ENCODE data around the gene C11orf24. TPM values are rescaled to one million over a fixed set of nuclear protein-coding genes. Genes with fewer than 3 reads are reported as not detected.
"Not testable (repeated sequence)": the region's sequence is repeated elsewhere in the genome, so short reads cannot be mapped to it uniquely, and the experiment has no call there.

The C11orf24 gene
- total and polyA plus RNA-seq, 11 donors = 17.6 to 60.5 (median 33.6) TPM

DNA sequence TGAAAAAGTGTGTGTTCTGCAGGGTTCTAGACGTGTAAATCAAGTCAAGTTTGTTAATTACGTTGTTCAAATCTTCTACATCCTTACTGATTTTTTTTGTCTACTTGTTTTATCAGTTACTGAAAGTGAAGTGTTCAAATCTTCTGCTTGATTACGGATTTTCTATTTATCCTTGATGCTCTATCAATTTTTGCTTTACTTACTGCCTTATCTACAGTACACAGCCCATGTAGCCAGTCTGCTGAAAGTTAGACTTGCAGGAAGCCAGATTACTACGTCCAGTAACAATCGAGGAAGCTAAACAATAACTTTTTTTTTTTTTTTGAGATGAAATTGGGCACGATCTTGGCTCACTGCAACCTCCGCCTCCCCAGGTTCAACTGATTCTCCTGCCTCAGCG, 15.6 kb upstream of the C11orf24 start:
- Histone ChIP-seq H3K36me3 (no peaks in the 10 kb centered on the region), H3K9me3 (peaks cover 0 to 6% (median 0%) of the 10 kb centered on the region in 12 donors), H3K4me3 (no peak overlapping the region), H3K4me1 (peaks cover 0 to 5% (median 0%) of the 10 kb centered on the region in 12 donors), H3K27ac (no peak overlapping the region), H3K27me3 (no peaks in the 10 kb centered on the region)
- intact Hi-C loops (cut with DNase I) = no loop called here
- WGBS, 4 donors = 63 to 80% (median 73%) methylated on average over 8 of the region's 8 CpGs
- TF ChIP-seq, protein P1, sequence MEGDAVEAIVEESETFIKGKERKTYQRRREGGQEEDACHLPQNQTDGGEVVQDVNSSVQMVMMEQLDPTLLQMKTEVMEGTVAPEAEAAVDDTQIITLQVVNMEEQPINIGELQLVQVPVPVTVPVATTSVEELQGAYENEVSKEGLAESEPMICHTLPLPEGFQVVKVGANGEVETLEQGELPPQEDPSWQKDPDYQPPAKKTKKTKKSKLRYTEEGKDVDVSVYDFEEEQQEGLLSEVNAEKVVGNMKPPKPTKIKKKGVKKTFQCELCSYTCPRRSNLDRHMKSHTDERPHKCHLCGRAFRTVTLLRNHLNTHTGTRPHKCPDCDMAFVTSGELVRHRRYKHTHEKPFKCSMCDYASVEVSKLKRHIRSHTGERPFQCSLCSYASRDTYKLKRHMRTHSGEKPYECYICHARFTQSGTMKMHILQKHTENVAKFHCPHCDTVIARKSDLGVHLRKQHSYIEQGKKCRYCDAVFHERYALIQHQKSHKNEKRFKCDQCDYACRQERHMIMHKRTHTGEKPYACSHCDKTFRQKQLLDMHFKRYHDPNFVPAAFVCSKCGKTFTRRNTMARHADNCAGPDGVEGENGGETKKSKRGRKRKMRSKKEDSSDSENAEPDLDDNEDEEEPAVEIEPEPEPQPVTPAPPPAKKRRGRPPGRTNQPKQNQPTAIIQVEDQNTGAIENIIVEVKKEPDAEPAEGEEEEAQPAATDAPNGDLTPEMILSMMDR (IDR thresholded peaks at IDR 0.05) = no peak
- TF ChIP-seq POLR2A (IDR thresholded peaks at IDR 0.05) = no peak
- ATAC-seq = peak in 1 of 4 donors; percentile 61
- DNase-seq = no peak

DNA sequence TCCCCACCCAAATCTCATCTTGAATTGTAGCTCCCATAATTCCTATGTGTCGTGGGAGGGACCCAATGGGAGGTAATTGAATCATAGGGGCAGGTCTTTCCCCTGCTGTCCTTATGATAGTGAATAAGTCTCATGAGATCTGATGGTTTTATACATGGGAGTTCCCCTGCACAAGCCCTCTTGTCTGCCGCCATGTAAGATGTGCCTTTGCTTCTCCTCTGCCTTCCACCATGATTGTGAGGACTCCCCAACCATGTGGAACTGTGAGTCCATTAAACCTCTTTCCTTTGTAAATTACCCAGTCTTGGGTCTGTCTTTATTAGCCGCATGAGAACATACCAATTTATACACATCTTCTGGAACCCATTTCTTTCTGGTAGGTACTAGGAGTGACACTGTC, 12.8 kb upstream of the C11orf24 start:
- H3K36me3 ChIP-seq; H3K27me3 ChIP-seq; ATAC-seq; H3K4me3 ChIP-seq; DNase-seq; H3K9me3 ChIP-seq; H3K27ac ChIP-seq; intact Hi-C loops (cut with DNase I): not testable (repeated sequence)
- WGBS, 4 donors = 97 to 100% (median 98%) methylated on average over 3 of the region's 3 CpGs
- peaks cover 0 to 13% (median 0%) of the 10 kb centered on the region in 12 donors for H3K4me1 ChIP-seq

DNA sequence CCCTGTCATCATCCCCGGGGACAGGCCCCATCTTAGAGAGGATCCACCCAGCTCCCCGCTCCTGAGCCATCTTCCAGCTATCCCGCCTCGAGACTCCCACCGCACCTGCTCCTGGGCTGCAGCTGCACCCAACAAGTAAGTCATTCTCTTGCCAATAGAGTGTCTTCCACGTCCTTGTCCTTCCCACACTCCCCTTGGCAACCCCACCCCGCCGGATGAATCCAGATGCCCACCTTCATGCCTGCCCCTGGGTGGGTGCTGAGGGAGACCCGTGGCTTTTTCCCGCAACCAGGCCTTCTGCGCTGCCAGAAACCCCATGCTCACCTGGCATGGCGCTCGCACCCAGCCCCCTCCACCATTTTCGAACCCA, 11.1 kb upstream of the C11orf24 start:
- ATAC-seq = no peak
- no peaks in the 10 kb centered on the region for H3K36me3 ChIP-seq
- TF ChIP-seq POLR2A (IDR thresholded peaks at IDR 0.05) = no peak
- TF ChIP-seq, protein P1 (IDR thresholded peaks at IDR 0.05) = no peak
- H3K27ac ChIP-seq = no peak overlapping the region
- no peak overlapping the region for H3K4me3 ChIP-seq
- DNase-seq = no peak
- intact Hi-C loops (cut with DNase I) = no loop called here
- no peaks in the 10 kb centered on the region for H3K27me3 ChIP-seq
- WGBS, 4 donors = 91 to 97% (median 93%) methylated on average over 14 of the region's 14 CpGs
- no peaks in the 10 kb centered on the region for H3K9me3 ChIP-seq
- H3K4me1 ChIP-seq = peaks cover 0 to 13% (median 0%) of the 10 kb centered on the region in 12 donors

DNA sequence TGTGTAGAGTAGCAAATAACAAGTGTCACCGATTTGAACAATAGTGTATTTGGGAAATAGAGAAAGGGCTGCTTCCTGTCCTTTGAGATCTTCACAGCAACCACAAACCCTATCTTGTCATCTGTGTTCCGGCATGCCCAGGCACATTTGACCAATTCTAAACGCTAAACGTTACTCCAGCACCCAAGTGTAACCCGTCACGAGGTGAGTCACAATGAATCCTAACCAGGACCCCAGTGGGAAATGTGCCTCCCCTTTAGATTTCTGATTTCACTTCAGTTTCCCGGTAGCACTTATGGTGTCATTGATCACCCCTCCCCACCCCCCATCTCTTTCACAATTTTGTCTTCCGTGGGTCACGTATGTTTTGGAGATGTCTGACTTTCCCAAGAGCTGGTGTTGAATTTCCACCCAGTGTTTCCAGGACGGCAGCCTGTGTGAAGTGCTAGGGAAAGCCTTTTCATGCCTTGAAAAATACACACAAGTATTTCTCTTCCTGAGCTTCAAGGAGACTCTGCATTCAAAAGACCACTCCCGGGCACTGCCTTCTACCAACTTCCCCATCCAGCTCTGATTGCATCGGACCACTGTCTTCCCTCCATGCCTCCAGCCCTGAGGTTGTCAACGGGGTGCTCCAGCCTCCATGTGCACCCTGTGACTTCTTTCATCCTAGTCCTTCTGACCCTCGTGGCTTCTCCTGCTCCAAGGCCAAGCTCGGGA, 10.5 kb upstream of the C11orf24 start:
- Histone ChIP-seq H3K36me3 (no peaks in the 10 kb centered on the region), H3K27me3 (no peaks in the 10 kb centered on the region), H3K4me3 (no peak overlapping the region), H3K4me1 (peaks cover 0 to 13% (median 2%) of the 10 kb centered on the region in 12 donors), H3K27ac (no peak overlapping the region), H3K9me3 (no peaks in the 10 kb centered on the region)
- TF ChIP-seq, protein P1 (IDR thresholded peaks at IDR 0.05) = no peak
- no peak for TF ChIP-seq POLR2A (IDR thresholded peaks at IDR 0.05)
- intact Hi-C loops (cut with DNase I) = no loop called here
- no peak for ATAC-seq
- WGBS, 4 donors = 72 to 78% (median 73%) methylated on average over 15 of the region's 15 CpGs
- DNase-seq = no peak

DNA sequence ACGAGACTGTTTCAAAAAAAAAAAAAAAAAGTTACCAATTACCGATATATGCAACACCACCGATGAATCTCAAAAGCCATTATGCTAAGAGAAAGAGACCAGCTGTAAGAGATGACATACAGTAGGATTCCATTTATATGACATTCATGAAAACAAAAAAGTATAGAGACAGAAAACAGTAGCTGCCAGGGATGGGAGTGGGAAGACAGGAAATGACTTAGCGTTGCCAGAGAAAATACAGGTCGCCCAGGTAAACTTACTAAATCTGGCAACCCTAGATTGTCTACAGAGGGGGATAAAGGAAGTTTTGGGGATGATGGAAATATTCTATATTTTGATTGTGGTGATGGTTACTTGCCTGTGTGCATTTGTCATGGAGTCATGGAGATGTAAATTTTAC, 7.9 kb upstream of the C11orf24 start:
- Histone ChIP-seq H3K27ac (no peak overlapping the region), H3K4me3 (no peak overlapping the region), H3K27me3 (no peaks in the 10 kb centered on the region), H3K4me1 (peaks cover 0 to 13% (median 2%) of the 10 kb centered on the region in 12 donors), H3K9me3 (no peaks in the 10 kb centered on the region), H3K36me3 (no peaks in the 10 kb centered on the region)
- WGBS, 4 donors = 79 to 85% (median 82%) methylated on average over 5 of the region's 5 CpGs
- intact Hi-C loops (cut with DNase I) = no loop called here
- ATAC-seq (no peak), DNase-seq (no peak)
- no peak for TF ChIP-seq POLR2A (IDR thresholded peaks at IDR 0.05)
- TF ChIP-seq, protein P1 (IDR thresholded peaks at IDR 0.05) = no peak

Data from heart left ventricle (tissue), 16 donors.